ENCODE results near the gene TMPRSS11A.

The TMPRSS11A gene, protein sequence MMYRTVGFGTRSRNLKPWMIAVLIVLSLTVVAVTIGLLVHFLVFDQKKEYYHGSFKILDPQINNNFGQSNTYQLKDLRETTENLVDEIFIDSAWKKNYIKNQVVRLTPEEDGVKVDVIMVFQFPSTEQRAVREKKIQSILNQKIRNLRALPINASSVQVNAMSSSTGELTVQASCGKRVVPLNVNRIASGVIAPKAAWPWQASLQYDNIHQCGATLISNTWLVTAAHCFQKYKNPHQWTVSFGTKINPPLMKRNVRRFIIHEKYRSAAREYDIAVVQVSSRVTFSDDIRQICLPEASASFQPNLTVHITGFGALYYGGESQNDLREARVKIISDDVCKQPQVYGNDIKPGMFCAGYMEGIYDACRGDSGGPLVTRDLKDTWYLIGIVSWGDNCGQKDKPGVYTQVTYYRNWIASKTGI

DNA sequence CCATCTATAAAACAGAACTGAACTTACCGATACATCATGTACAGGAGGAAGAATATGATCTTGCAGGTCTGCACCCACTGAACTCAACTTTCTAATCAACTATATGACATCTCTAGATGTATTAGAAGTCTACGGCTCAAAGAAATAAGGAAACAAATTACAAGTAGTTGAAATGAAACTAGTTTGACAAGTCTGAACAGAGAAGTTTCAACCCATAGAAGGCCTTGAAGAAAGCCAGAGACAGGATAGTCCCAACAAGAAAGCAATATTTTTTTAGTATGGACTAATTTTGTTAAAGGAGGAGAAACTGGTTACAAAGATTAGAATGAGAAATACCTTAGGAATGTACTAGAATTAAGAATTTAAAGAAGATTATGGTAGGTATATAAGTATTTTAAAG lies at the start of gene TMPRSS11A:
TSS of gene TMPRSS11A (minus strand) at position 138 of the 400 bp plus-strand sequence. CDS start at position 38, 100 bp downstream.
- DNase-seq (ENCODE audit: low read depth): no peak

GRCh38 chr4:68011684-68012083 lies 48.4 kb upstream of the TMPRSS11A start:
- DNase-seq (ENCODE audit: low read depth): no peak

- no peak for DNase-seq (ENCODE audit: low read depth)
Observed at GRCh38 chr4:68002906-68003305, 39.6 kb upstream of the TMPRSS11A start.

- DNase-seq (ENCODE audit: low read depth): no peak
Observed at GRCh38 chr4:67996127-67996526, 32.8 kb upstream of the TMPRSS11A start.

DNA sequence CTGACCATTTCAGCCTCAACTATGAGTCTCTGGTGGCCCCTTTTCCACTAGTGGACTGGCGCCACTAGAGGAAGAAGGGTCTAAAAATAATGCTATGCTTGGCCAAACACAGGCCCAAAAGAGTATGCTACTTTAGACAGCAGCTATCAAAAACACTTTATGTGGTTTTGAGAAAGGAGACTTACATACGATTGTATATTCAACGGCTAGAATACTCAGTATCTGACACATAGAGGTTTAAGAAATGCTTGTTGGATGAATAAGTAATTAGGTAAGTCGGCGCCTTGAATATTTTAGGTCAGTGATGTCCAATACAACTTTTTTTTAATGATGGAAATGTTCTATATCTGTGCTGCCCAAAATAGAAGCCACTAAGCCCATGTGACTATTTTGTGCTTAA lies 25.7 kb upstream of the TMPRSS11A start:
- DNase-seq (ENCODE audit: low read depth): no peak

- DNase-seq (ENCODE audit: low read depth): no peak
Observed at GRCh38 chr4:67983333-67983732, 20.0 kb upstream of the TMPRSS11A start.

DNA sequence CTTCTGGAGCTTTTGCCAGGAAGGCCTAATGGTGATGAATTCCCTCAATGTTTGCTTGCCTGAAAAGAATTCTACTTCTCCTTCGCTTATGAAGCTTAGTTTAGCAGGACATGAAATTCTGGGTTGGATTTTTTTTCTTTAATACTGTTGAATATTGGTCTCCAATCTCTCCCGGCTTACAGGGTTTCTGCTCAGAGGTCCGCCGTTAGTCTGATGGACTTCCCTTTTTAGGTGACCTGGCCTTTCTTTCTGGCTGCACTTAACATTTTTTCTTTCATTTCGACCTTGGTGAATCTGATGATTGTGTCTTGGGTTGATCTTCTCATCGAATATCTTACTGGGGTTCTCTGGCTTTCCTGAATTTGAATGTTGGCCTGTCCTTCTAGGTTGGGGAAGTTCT lies 17.2 kb upstream of the TMPRSS11A start:
- no peak for DNase-seq (ENCODE audit: low read depth)

- DNase-seq (ENCODE audit: low read depth): no peak
Observed at GRCh38 chr4:67973608-67974007, 10.3 kb upstream of the TMPRSS11A start.

DNA sequence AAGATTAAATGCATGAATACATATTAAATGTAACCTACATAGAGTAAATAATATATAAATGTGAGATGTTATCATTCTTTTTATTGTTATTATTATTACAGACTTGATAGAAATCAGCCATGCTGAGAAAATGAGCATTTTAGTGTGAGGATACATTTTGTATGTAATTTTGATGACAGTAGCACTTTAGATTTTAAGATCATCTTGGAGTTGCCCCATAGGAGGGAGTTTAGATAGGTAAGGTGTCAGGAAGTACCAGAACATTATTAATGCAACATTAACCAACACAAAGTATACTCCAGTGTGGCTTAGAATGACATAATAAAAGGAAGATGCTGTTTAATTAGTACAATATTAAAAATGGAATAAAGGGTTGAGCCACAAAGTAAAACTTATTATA lies 8.4 kb downstream of the TMPRSS11A start:
- DNase-seq (ENCODE audit: low read depth): no peak

- DNase-seq (ENCODE audit: low read depth): no peak
Observed at GRCh38 chr4:67941074-67941473, 22.2 kb downstream of the TMPRSS11A start.

- no peak for DNase-seq (ENCODE audit: low read depth)
Observed at GRCh38 chr4:67940506-67940905, 22.8 kb downstream of the TMPRSS11A start.

- DNase-seq (ENCODE audit: low read depth): no peak
Observed at GRCh38 chr4:67939195-67939594, 24.1 kb downstream of the TMPRSS11A start.

- no peak for DNase-seq (ENCODE audit: low read depth)
Observed at GRCh38 chr4:67935888-67936287, 27.4 kb downstream of the TMPRSS11A start.

- no peak for DNase-seq (ENCODE audit: low read depth)
Observed at GRCh38 chr4:67934628-67935027, 28.7 kb downstream of the TMPRSS11A start.

- no peak for DNase-seq (ENCODE audit: low read depth)
Observed at GRCh38 chr4:67933755-67934154, 29.5 kb downstream of the TMPRSS11A start.

GRCh38 chr4:67933038-67933437 lies 30.3 kb downstream of the TMPRSS11A start:
- no peak for DNase-seq (ENCODE audit: low read depth)

GRCh38 chr4:67931256-67931655 lies 32.0 kb downstream of the TMPRSS11A start:
- DNase-seq (ENCODE audit: low read depth): no peak

GRCh38 chr4:67929426-67929825 lies 33.9 kb downstream of the TMPRSS11A start:
- no peak for DNase-seq (ENCODE audit: low read depth)

DNA sequence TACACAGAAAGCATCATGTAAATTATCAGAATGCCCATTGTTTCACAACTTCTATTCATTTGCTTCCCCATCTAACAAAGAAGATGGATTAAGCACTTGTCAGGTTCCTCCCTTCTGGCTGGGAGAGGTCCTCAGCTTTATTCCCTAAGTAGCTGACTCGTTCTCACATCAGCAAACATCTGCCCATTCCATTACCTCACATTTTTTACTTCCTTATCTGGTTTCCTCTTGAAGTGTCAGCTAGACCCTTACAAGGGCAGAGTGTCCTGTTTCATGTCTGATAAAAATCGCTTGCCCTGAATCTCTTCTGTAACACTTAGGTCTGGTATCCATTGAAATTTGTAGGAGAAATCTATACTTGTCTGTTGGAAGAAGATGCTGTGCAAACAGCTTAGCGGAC lies 34.7 kb downstream of the TMPRSS11A start:
- DNase-seq (ENCODE audit: low read depth): no peak

GRCh38 chr4:67927251-67927650 lies 36.0 kb downstream of the TMPRSS11A start:
- no peak for DNase-seq (ENCODE audit: low read depth)

- DNase-seq (ENCODE audit: low read depth): no peak
Observed at GRCh38 chr4:67926485-67926884, 36.8 kb downstream of the TMPRSS11A start.

DNA sequence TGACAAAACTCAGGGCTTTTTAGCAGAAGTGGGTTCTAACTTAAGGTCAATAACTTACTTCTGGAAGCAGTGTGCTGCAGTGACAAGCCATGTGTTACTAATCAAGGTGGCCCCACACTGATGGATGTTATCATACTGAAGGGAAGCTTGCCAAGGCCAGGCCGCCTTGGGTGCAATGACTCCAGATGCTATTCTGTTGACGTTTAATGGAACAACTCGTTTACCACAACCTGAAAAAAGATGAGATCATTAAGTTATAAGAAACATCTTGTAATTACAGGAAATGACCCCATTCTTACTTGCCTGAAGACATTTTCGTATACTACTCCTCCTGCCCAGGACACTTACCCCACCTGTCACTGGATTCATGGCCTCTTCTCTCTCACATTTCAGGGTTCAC lies 40.6 kb downstream of the TMPRSS11A start:
- no peak for DNase-seq (ENCODE audit: low read depth)

DNA sequence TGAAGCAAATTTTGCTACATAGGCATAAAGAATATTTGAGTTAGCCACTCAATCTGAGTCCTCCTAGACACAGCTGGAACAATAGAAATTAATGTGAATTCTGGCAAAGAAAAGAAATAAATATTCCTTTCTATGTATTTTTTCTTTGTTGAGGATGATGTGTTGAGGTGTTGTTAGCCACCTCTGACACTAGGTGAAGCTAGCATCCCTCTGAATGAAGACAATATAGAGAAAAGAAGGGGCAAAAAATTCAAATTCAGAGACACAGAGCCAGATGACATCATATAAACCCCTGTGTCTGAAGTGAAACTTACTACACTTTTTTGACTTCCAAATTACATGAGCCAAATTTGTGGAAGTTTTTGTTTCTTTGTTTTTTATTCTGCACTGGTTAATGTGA lies 44.9 kb downstream of the TMPRSS11A start:
- no peak for DNase-seq (ENCODE audit: low read depth)

DNA sequence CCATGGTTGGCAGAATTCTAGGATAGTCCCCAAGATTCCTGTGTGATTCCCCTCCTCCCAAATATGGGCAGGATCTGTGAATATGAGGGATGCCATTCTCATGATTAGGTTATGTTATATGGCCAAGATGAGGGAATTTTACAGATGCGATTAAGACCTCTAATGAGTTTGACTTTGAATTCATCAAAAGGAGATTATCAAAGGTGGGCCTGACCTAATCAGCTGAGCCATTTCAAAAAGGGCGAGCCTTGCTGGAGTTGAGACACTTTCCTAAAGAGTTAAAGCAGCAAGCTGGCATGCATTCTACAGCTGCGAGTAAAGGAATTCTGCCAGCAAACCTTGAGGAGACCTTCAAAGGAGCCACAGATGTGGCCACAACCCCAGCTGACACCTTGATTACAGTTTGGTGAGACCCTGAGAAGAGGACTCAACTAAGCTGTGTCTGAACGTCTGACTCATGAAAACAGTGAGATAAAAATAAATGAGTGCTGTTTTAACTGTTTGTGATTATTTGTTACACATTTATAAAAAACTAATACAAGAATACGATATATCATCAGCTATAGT lies 47.8 kb downstream of the TMPRSS11A start:
- no peak for DNase-seq (ENCODE audit: low read depth)

Measured in activated T-cell treated with anti-CD3 and anti-CD28 coated beads for 1 hour (primary cell).